ENCODE measurements around the gene SVIP.

DNA sequence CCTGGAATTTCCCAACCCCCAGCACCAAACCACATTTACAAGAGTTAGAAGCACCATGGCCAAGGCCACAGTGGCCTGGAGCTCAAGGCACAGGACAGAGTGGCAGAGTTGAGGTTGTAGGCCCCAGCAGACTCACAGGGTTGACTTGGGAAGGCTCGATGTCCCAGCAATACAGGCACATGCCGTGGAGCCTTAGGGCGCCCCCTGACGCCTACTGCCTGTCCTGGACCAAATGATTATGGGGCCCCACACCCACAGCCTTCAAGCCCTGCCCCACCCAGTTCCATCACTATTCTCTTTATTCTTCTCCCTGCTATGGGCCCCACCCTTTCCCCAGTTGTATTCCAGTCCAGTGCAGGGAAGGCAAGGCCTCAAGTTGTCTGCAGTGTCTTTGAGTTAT is 30.6 kb upstream of the SVIP start, which contains the start of gene CCDC179:
- TF ChIP-seq, protein P1, sequence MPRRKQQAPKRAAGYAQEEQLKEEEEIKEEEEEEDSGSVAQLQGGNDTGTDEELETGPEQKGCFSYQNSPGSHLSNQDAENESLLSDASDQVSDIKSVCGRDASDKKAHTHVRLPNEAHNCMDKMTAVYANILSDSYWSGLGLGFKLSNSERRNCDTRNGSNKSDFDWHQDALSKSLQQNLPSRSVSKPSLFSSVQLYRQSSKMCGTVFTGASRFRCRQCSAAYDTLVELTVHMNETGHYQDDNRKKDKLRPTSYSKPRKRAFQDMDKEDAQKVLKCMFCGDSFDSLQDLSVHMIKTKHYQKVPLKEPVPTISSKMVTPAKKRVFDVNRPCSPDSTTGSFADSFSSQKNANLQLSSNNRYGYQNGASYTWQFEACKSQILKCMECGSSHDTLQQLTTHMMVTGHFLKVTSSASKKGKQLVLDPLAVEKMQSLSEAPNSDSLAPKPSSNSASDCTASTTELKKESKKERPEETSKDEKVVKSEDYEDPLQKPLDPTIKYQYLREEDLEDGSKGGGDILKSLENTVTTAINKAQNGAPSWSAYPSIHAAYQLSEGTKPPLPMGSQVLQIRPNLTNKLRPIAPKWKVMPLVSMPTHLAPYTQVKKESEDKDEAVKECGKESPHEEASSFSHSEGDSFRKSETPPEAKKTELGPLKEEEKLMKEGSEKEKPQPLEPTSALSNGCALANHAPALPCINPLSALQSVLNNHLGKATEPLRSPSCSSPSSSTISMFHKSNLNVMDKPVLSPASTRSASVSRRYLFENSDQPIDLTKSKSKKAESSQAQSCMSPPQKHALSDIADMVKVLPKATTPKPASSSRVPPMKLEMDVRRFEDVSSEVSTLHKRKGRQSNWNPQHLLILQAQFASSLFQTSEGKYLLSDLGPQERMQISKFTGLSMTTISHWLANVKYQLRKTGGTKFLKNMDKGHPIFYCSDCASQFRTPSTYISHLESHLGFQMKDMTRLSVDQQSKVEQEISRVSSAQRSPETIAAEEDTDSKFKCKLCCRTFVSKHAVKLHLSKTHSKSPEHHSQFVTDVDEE (CRISPR knock-in tag; IDR thresholded peaks at IDR 0.05): no peak
- no peak for TF ChIP-seq RARB (CRISPR knock-in tag; IDR thresholded peaks at IDR 0.05)
- TF ChIP-seq ZC3H10 (CRISPR knock-in tag; IDR thresholded peaks at IDR 0.05): no peak
- TF ChIP-seq, protein P2, sequence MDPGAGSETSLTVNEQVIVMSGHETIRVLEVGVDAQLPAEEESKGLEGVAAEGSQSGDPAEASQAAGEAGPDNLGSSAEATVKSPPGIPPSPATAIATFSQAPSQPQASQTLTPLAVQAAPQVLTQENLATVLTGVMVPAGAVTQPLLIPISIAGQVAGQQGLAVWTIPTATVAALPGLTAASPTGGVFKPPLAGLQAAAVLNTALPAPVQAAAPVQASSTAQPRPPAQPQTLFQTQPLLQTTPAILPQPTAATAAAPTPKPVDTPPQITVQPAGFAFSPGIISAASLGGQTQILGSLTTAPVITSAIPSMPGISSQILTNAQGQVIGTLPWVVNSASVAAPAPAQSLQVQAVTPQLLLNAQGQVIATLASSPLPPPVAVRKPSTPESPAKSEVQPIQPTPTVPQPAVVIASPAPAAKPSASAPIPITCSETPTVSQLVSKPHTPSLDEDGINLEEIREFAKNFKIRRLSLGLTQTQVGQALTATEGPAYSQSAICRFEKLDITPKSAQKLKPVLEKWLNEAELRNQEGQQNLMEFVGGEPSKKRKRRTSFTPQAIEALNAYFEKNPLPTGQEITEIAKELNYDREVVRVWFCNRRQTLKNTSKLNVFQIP (CRISPR knock-in tag; IDR thresholded peaks at IDR 0.05; ENCODE audit: borderline replicate concordance, low read depth): no peak
- TF ChIP-seq ARNTL (CRISPR knock-in tag; IDR thresholded peaks at IDR 0.05; ENCODE audit: borderline replicate concordance, low read depth): no peak
- no peak for TF ChIP-seq SNAI2 (CRISPR knock-in tag; IDR thresholded peaks at IDR 0.05)
- no peak for TF ChIP-seq TOX (CRISPR knock-in tag; IDR thresholded peaks at IDR 0.05; ENCODE audit: borderline replicate concordance)

All from SK-N-SH treated with all-trans-retinoic acid at 6 μM for 48 hours (cell line).